IPS-11a (cell line): ENCODE results near the gene LDLRAD4.

ENCODE experiments used
- H3K4me3 ChIP-seq: one replicate; pipeline ENCODE4 v1.5.1; 2013; ENCODE audit warnings: low read depth, low read length, control low read depth

LDLRAD4 gene

DNA sequence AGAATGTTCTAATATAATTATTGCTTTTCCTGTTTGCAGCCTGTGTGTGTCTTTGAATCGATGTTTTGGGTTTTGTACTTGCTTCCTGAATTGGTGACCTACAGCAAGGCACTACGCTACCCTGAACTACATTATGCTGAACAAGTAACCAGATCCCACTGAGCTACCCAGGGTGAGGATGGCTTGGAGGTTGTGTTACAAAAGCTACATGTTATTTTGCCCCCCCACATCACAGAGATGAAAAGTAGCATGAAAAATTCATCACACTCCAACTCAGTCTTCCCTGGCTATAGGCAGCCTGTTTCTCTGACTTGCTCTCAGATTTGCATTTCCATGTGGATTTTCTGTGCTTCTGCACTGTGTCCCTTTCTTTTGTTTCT lies 162.1 kb downstream of the LDLRAD4 start:
- H3K4me3 ChIP-seq: no peak overlapping the region

DNA sequence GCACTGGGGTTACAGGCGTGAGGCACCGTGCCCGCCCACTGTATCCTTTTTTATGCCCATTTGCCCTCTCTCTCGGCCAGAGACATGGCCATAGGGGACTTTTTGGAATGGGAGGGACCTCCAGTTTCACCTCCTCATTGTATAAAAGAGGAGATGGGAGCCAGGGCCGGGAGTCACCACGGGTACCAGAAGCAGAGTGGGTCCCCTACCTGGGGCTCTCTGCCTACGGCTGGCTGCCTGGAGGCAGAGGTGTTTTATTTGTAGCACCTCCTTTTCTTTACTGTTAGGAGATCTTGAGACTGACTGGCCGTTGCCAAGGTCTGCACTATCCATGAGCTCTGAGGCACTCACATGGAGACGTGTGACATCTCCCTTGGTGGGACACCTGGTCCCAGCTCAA lies 162.8 kb downstream of the LDLRAD4 start:
- no peak overlapping the region for H3K4me3 ChIP-seq

DNA sequence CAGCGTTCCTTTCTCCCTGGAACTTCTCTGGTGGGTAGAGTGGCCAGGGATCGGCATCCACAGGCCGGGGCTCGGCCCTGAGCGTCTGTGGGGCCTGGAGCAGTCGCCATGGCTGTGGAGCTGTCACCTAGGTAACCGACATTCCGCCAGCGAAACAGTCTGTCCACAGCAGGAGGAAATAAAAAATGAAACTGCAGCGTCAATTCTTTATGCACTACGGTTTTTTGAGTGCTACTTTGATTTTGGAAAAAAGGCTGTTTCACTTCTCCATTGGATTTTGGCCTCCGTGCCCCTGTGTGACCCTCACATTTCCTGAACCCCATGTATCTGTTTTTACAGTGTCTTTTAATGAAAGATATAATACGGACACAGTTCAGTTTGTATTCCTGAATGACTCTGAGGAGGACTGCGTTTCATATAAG lies 163.4 kb downstream of the LDLRAD4 start:
- no peak overlapping the region for H3K4me3 ChIP-seq

DNA sequence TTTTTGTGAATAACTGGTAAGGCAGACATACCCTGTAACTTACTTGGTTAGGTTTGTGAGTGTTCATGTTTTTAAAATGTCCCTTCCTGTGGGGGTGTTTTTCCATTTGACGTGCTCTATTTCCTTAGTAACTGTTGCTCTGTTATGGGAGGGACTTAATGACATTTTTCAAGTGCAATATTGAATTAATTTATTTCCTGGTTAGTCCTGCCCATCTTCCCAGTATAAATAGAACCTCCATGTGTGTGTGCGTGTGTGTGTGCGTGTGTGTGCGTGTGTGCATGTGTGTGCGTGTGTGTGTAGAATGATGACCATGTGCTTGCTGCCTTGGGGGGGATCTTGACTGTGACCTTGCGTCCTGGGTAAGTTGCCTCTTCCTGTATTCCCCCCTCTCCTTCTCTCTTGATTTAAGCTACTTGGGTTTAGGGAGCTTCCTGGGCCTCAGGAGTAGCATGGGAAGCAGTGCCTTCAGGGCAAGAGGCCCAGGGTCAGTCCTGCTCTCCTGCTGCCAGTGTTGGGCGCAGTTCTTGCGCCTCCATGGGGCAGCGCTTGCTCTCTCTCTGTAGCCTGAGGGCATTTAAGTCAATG lies 163.9 kb downstream of the LDLRAD4 start:
- no peak overlapping the region for H3K4me3 ChIP-seq

DNA sequence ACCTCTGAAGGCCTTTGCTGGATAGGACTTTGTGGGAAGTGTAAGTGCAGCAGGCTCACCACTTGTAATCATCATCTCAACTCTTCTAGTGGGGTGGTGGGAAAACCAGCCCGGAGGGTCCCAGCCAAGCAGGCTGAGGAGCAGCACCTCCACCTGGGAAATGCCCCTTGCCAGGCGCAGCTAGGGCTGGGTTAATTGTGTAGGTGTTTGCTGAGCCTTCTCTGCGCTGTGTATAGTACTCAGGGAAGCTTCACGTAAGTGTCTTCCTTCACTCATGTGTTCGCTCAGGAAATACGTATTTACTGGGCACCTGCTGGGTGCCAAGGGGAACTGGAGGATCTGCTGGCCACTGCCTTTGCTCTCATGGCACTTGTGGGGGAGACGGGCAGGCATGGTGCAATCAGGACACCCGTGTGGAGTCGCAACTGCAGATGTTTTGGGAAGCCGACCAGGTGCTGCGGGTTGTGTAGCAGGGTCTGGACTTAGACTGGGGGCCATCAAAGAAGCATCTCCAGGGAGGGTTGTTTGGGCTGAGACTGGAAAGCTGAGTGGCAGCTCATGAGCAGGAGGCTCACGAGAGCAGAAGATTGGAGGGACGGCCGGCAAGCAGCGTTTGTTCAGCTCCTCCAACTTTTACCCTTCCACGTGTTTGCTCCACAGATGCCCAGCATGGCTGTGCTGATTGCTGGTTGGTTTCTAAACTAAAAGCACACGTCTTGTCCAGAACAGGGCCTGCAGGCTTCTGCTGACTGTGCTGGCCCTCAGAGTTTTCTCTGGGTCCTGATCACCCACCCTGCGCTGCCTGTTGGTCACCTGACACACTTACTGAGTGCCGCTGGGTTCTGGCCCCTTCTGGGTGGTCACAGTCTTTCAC lies 164.6 kb downstream of the LDLRAD4 start:
- no peak overlapping the region for H3K4me3 ChIP-seq

DNA sequence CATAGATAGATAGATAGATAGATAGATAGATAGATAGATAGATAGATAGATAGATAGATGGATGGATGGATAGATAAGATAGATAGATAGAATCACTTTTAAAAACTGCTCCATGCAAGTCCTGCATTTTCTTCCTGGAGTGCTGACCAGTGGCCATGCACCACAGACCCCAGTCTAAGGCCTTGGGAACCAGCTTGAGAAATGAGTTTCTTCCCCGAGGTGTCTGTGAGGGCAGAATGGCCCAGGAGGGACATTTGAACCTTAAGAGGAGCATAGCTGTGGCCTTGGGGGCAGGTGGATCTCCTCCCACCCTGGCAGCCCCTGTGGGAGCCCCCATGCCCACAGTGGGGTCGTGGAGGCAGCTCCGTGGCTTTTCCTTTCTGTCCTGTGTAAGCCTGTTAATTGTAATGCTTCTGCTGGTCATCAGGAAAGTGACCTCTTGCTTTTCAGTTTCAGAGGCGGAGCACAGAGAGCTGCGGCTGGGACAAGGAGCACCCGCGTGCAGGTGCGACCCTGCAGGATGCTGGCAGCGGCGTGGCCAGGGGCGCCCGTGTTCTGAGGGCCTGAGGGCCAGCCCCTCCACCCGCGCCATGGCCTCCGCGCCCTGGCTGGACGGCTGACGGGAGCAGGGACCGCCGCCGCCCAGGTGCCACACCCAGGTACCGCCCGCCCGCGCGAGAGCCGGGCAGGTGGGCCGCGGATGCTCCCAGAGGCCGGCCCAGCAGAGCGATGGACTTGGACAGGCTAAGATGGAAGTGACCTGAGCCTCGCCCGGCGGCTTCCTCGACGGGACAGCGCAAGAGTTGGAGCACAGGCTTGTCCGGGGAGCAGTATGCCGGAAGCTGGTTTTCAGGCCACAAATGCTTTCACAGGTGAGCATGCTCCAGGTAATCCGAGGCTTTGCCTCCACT lies 168.6 kb downstream of the LDLRAD4 start:
- H3K4me3 ChIP-seq: no peak overlapping the region

DNA sequence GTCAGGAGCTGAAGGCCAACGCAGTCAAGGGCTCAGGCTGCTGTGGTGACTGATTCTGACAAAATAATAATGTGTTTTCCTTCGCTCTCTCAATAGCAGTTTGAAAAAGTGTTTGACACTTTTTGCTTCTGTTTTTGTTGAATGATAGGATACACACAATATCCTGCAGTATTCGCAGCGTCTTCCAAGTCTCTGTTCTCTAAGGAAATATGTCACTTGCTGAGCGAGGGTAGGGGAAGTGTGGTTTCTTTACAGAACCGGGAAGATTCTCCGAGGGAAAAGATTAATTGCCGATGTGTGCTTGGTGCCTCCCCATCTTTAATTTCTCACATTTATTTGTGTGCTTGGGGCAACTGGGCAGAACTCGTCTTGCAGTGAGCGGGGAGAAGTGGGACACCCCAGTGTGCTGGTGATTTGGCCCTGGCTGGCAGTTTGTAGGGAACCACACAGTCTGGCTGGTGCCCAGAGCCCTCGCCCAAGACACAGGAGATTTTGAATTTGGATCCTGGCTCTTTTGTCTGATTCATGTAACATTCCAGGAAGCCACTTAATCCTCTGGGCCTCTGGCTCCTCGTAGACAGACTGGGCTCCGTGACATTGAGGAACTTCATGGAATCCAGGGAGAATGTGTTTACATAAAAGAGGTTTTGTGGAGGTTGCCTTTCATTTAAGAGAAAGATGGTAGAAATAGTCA lies 169.4 kb downstream of the LDLRAD4 start:
- H3K4me3 ChIP-seq: no peak overlapping the region

DNA sequence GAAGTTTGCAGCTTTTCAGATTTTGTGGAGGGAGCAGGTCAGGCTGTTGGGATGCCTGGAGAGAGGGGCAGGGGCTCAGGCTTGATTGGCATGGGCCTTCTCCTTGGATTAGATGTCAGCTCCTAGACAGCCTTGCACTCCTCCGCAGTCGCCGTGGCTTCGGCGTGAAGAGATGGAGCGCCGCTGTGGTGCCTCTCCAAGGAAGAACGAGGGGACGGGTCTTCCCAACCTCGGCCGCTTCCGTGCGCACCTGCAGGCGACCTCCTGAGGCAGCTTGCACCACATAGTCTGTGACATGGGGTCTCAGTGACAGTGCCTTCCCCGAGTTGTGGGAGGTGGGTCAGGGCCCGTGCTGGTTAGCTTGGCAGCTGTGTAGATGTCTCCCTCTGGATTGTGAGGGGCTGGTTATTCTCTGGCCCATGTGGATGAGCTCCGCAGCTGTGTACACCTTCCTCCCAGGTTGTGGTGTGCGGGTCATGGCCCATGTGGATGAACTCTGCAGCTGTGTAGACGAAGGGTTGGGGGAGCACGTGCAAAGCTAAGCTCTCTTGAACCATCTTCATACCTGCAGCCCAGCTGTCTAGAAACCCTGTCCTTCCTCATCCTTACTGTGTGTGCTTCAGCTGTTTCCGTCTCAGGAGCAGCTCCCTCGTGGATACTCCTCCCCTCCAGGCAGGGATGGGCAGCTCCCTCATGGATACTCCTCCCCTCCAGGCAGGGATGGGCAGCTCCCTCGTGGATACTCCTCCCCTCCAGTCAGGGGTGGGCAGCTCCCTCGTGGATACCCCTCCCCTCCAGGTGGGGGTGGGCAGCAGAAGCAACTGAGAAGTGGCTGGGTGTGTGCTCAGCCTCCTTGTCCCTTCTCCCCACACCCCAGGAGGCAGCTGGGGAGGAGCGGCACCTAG lies 170.3 kb downstream of the LDLRAD4 start:
- H3K4me3 ChIP-seq: no peak overlapping the region

DNA sequence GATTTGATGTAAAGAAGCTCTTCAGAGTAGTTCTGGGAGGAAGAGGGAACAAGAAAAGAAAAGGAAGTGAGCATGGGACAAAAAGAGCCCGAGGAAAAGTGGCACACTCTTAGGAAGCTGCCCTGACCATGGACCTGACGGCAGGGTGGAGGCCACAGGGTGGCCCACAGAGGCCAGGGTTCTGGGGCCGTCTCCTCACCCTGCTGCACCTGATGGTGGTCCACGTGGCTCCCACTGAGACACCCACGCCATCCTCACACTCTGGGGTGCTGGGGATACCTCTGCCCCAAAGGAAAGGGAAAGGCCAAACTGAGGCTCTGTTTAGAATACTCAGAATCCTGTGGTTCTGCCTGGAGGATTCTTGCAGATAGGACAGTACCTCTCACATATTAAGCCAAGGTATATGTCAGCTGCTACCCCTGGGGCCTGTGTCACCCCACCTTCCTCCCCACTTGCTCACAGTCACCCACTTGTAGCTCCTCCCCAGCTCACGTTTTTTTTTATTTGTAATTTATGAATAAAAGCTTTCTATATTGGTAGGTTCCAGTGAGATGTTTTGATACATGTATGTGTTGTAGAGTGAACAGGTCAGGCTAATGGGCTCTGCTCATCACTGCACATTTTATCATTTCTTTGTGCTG lies 171.1 kb downstream of the LDLRAD4 start:
- H3K4me3 ChIP-seq: no peak overlapping the region

DNA sequence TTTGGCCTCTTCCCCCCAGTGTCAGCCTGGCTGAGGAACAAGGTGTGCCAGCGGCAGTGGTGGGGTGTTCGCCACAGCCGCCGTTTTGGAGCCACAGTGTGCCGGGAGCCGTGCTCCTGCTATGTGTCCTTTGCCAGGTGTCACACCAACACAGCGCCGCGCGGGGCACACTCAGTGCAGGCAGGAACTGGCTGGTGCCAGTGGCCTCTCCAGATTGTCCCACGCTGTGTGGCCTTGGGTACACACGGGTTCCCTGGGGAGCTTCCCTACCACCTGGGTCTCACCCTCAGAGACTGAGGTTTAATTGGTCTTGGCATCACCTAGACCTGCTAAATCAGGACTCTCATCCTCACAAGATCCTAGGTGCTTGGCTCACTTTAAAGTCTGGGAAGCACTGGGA lies 171.6 kb downstream of the LDLRAD4 start:
- no peak overlapping the region for H3K4me3 ChIP-seq

DNA sequence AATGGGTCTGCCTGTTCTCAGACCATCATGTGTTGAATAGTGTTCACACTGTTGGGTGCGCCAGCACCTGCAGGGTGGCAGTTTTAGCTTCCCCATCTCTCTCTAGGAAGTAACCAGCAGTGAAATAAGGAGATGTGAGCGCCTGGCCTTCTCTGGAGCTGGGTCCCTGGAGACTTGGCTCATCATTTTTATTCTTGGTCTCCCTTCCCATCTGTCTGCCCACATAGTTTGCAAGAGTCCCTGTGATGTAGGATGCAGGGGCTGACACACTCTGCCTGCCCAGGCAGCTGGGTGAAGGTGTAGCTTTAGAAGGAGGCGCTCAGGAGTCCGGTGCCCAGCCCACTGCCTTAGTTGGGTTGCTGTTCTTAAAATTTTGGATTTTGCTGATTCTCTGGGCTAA lies 172.2 kb downstream of the LDLRAD4 start:
- no peak overlapping the region for H3K4me3 ChIP-seq

DNA sequence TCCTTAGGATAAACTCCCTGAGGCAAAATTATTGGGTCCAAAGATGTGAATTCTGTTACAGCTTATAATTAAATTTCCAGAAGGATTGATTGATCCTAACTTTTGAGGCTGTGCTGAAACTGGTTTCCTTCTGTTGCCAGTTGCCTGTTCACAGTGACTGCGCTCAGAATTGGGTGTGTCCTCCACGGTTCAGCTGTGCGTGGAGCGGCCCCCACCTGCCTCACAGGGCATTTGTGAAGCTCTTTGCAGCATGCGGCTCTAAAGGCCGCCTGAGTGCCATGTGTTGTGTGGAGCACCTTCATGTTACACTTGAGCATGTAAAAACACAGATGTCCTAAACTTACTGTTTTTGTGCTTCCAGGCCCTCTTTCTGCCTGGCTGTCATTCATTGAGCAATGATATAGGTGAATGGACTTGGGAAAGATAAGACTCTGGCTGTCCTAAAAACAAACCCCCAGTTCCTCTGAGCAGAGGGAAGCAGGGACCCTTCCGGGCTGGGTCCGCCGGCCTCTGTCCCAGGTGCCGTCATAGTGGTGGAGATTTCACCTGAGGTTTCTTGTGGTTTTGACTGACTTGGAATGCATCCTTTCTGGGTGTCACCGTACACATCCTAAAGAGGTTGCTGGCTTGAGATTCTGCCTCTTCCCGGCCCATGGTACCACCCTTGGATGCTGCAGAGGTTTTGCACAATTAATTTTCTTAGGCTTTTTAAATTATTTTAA lies 173.6 kb downstream of the LDLRAD4 start:
- no peak overlapping the region for H3K4me3 ChIP-seq

DNA sequence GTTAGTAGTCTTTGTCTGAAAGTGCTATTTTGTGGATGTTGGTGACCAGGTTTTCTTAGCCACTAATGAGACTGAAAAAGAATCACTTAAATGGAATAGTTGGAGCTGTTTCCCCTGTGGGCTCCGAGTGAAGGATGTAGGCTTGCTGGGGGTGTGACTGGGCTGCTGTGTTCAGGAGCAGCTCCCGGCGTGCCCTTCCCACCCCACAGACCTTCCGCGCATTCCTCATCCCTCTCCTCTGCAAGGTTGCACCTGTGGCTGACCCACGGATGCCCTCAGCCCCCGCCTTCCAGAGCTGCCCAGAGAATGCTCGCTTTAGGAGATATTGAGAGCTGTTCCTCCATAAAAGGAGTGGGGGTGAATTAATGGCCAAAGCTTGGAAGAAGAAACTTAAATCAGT lies 174.3 kb downstream of the LDLRAD4 start:
- no peak overlapping the region for H3K4me3 ChIP-seq

DNA sequence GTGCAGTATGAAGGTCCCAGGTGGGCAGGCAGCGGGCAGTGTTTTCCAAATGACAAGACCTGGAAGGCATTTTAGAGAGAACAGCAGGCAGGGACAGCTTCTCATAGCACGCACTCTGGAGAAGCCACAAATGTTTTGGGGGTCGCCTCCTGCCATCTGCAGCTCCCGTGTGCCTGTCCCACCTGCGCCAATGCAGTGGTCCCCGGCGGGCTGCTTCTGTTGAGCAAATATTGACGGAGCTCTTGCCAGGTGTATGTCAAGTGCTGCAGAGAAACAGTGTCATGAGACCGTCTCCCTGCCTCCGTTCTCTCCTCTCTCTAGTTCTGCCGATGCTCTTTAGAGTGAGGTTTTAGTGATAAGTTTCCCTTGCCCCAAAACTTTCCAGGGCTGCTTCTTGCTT lies 174.8 kb downstream of the LDLRAD4 start:
- H3K4me3 ChIP-seq: no peak overlapping the region

DNA sequence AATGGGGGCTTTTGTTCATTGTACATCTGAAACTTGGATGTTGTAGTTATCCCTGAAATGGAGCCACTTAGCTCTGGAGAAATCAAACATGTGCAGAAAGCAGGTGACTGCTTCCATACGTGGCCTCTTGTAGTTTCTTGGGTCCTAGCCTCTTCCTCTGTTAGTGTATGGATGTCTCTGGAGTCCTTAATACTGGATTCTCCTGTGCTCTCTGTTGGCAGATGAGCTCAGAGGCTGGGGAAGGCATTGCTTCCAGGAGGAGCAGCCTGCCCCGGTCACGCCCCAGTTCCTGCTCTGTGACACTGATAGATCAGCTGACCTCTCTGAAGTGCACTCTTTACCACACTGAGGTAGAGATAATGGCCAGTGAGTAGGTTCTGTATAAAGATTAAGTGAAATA lies 176.2 kb downstream of the LDLRAD4 start:
- H3K4me3 ChIP-seq: no peak overlapping the region

DNA sequence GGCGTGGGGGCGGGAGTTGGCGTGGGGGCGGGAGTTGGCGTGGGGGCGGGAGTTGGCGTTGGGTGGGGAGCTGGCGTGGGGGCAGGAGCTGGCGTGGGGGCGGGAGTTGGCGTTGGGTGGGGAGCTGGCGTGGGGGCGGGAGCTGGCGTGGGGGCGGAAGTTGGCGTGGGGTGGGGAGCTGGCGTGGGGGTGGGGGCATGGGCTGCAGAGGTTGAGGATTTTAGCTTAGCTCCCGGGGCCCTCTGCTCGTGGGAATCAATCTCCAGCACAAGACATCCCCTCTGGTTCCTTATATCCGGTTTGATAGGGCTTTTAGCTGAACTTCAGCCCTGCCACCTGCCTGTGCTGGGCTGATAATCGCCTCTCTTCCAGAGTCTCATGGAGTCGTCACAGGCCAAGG lies 177.0 kb downstream of the LDLRAD4 start:
- no peak overlapping the region for H3K4me3 ChIP-seq

DNA sequence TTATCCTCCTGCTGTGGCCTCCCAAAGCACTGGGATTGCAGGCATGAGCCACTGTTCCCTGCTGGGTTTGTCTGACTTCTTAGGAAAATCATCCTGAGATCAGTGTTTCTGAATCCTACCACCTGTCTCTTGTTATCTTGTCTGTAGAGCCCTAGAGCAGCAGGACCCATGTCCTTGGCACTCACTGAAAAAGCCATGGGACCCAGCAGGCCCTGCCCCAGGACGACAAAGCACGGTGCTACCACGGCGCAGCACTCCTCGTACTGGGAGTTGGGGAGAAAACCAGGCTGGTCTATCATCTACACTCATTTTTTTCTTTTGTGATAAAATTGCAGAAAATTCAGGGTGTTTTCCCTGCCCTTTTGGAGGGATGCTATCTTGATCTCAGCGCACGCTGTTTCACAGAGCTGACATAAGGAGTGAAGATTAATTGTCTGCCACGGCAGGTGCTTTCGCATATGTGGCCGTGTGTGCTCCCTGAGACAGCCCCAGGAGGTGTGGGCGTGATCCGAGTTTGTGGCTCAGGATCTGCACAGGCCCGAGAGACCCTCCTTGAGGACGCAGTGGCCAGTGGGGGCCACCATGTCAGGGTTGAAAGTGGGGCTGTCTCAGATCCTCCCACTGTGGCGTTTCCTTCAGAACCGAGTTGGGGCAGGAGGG lies 179.1 kb downstream of the LDLRAD4 start:
- H3K4me3 ChIP-seq: no peak overlapping the region

DNA sequence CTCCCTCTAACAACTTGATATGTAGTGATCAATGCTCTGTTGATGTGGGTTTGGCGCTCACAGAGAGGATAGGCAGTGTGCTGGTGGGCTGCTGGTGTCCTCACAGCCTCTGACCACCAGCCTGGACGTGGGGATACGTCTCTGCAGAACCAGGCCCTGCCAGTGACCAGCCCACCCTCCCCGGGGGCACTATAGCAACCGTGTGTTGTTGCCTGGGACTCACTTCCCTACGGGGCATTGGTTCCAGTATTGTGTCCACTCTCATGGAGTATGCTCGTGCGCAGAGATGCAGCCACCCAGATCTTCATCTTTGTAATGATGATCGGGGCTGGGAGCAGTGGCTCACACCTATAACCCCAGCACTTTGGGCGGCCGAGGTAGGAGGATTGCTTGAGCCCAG lies 180.1 kb downstream of the LDLRAD4 start:
- no peak overlapping the region for H3K4me3 ChIP-seq
